GM19023 (cell line): Measurements from ENCODE around the gene DCAF11.

ENCODE experiments used
- ATAC-seq: cut with Tn5 transposase; IDR thresholded peaks from one replicate; pipeline ENCODE4 v1.9.1; 2021; ENCODE audit warnings: mild to moderate bottlenecking, moderate library complexity; ENCODE audit not compliant: unreplicated experiment

The DCAF11 gene

DNA sequence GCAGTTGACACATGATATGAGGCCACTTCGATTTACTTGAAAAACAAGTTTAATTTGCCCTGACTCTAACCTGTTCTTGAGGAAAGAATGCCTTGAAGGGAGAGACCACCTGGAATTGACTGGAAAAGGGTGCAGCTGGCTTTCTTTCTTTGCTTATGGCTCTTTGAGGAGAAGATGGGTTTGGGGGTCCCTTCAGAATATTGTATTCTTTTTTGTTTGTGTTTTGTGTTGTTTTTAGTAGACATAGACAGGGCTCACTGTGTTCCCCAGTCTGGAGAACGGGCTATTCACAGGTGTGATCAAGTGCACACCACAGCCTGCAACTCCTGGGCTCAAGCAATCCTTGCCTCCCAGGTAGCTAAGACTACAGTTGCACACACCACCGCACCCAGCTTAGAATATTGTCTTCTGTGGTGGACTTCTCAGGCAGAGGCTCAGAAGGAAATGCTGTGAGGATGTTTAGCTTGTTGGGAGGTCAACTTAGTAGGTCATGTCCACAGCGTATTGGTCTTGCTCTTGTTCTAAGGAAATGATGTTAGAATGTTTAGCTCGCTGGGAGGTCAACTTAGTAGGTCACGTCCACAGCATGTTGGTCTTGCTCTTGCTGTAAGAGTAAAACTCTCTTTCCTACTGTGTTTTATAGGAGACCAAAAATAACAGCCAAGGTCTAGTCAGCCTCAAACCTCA, 1.7 kb downstream of the DCAF11 start:
- ATAC-seq = no peak

GRCh38 chr14:24117179-24117578, 2.6 kb downstream of the DCAF11 start:
- ATAC-seq = no peak

GRCh38 chr14:24119691-24120090, 5.1 kb downstream of the DCAF11 start:
- ATAC-seq = no peak

- ATAC-seq = no peak
Measured at GRCh38 chr14:24121210-24121609, 6.6 kb downstream of the DCAF11 start.

- no peak for ATAC-seq
Measured at GRCh38 chr14:24122416-24122815, 7.8 kb downstream of the DCAF11 start.

DNA sequence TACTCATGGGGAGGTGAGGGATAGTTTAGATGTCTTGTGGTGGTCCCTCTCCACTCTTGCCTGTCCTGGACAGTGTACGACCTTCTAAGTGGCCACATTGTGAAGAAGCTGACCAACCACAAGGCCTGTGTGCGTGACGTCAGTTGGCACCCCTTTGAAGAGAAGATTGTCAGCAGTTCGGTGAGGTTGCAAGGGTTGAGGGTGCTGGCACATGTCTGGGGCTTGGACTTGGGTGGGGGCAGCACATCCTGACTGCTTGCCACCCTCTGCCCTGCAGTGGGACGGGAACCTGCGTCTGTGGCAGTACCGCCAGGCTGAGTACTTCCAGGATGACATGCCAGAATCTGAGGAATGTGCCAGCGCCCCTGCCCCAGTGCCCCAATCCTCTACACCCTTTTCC, 8.3 kb downstream of the DCAF11 start:
- no peak for ATAC-seq

GRCh38 chr14:24123424-24124417, 9.1 kb downstream of the DCAF11 start:
- peak; percentile 70 for ATAC-seq

DNA sequence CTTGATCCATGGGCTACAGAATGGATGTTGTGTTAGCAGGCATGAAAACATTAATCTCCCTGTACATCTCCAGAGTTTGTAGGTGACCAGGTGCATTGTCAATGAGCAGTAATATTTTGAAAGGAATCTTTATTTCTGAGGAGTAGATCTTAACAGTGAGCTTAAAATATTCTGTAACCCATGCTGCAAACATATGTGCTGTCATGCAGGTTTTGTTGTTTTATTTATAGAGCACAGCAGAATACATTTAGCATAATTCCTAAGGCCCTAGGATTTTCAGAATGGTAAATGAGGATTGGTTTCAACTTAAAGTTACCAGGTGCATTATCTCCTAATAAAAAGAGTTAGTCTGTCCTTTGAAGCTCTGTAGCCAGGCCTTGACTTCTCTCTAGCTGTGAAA, 12.4 kb downstream of the DCAF11 start:
- ATAC-seq = no peak

DNA sequence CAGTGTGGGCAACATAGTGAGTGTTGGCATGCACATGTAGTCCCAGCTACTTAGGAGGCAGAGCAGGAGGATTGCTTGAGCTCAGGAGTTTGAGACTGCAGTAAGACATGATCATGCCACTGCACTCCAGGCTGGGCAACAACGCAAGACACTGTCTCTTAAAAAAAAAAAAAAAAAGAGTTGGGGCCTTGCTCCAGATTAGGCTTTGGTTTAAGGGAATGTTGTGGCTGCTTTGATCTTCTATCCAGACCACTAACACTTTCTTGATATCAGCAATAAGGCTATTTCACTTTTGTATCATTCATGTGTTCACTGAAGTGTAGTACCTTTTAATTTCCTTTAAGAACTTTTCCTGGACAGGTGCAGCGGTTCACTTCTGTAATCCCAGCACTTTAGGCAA, 13.1 kb downstream of the DCAF11 start:
- no peak for ATAC-seq

DNA sequence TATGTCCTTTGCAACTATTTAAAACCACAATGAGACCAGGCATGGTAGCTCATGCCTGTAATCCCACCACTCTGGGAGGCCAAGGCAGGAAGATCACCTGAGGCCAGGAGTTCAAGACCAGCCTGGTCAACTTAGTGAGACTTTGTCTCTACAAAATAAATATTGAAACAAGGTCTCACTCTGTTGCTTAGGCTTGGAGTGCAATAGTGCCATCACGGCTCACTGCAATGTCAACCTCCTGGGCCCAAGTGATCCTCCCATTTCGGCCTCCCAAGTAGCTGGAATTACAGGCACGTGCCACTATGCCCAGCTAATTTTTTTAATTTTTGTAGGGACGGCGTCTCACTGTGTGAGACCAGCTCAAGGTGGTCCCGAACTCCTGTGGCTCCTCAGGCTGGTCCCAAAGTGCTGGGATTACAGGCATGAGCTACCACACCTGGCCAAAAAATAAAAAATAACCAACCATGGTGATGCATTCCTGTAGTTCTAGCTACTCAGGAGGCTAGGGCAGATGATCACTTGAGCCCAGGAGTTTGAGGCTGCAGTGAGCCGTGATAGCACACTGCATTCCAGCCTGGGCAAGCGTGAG, 14.9 kb downstream of the DCAF11 start:
- no peak for ATAC-seq

- ATAC-seq = no peak
Measured at GRCh38 chr14:24130380-24130716, 15.8 kb downstream of the DCAF11 start, which contains the start of gene FITM1. TSS of gene FITM1 (plus strand) at chr14:24130659. CDS start at chr14:24131564, 905 bp downstream.

GRCh38 chr14:24130717-24131548, 16.4 kb downstream of the DCAF11 start:
- no peak for ATAC-seq

GRCh38 chr14:24131549-24131966, 17.0 kb downstream of the DCAF11 start:
- no peak for ATAC-seq

DNA sequence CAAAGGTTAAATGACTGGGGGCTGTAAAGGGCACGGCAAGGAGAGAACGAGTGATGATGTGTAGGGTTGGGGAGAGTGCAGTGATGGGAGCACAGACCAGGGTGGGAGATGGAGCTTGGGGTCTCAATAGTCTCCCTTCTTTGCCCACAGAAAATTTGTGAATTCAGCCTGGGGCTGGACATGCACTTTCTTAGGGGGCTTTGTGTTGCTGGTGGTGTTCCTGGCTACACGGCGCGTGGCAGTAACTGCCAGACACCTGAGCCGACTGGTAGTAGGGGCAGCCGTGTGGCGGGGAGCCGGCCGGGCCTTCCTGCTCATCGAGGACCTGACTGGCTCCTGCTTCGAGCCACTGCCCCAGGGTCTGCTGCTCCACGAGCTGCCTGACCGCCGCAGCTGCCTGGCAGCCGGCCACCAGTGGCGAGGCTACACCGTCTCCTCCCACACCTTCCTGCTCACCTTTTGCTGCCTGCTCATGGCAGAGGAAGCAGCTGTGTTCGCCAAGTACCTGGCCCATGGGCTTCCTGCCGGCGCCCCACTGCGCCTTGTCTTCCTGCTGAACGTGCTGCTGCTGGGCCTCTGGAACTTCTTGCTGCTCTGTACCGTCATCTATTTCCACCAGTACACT, 17.6 kb downstream of the DCAF11 start:
- ATAC-seq = no peak

DNA sequence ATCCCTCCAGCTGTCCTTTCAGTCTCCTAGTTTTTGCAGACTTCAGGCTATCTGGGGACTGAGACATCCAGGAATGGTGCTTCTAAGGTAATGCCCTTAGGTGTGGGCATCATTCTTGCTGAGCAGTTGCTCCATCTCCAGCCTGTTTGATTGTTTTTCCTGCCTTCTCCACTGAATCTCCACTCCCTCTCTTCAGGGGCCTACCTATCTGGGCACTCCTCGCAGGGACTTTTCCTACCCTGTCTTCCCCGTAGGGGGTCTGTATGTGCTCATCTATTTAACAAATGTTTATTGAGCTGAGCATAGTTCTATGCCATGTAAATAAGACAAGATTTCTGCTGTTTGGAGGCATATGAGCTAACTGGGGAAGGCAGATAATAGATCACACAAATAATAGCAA, 18.4 kb downstream of the DCAF11 start:
- ATAC-seq = no peak

GRCh38 chr14:24133735-24134134, 19.2 kb downstream of the DCAF11 start:
- ATAC-seq = no peak

DNA sequence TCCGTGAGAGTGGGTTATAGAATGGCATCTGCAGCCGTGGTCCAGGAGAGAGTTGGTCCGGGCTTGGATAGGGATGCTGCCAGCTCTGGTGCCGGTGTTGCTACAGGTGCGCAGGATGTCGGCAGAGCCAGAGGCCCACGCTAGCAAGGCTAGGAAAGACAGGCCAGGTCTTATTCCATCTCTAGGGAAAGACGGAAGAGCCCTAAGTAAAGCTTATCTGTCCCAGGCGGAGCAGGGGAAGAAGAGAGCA, 20.9 kb downstream of the DCAF11 start:
- no peak for ATAC-seq

- ATAC-seq = peak; percentile 92
Measured at GRCh38 chr14:24135834-24136683, 21.5 kb downstream of the DCAF11 start, which contains the start of gene PSME1. TSS of gene PSME1 (plus strand) at chr14:24136194. CDS start at chr14:24136263, 69 bp downstream.

DNA sequence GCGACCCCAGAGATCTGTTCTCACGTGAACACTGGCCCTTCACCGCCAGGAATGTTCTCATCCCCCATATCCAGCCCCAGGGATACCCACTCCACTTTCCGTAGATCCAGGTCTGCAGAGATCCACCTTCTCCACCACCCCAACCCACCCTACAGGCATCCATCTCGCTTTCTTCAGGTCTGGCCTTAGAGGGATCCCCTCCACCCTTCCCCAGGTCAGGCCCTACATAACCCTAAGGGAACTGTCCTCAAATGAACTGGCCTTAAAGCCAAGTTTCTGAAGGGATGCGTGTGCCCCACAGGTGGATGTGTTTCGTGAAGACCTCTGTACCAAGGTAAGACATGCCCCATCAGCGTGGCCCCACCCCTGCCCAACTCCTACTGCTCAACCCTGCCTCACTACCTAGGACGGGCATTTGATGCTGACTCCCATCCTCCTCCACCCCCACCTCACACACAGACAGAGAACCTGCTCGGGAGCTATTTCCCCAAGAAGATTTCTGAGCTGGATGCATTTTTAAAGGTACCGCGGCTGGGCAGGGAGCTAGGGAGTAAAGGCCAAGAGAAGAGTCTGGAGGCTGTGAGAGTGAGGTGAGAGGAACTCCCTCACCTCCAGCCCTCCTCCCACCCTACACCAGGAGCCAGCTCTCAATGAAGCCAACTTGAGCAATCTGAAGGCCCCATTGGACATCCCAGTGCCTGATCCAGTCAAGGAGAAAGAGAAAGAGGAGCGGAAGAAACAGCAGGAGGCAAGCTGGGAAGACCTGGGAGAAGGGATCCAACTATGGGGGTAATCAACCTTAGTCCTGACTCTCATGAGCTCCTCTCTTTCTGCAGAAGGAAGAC, 22.3 kb downstream of the DCAF11 start:
- no peak for ATAC-seq
